Astrocyte of the cerebellum (primary cell): ENCODE data around the gene TMEM269.
A peak's percentile ranks its signal among the peaks of the same experiment; 100 is the strongest.

ENCODE experiments used
- DNase-seq: peaks from one replicate; pipeline ENCODE4 v3.0.0-alpha.2; 2011; ENCODE audit warnings: low read depth
- H3K4me3 ChIP-seq: 2 replicates; pipeline ENCODE4 v1.5.1; 2011; ENCODE audit warnings: mild to moderate bottlenecking, low read depth, low read length, moderate library complexity
- CTCF ChIP-seq: IDR thresholded peaks from 2 replicates; pipeline ENCODE4 v1.5.1; 2012; ENCODE audit warnings: low read length, low read depth, moderate library complexity, mild to moderate bottlenecking; ENCODE audit errors: missing control alignments
- in situ Hi-C: cut with HindIII; loops from 2 replicates; pipeline ENCODE4 v1.10.0; 2017; ENCODE audit warnings: low sequenced_read_pairs

Gene TMEM269

GRCh38 chr1:42816585-42817439 is 32.0 kb downstream of the TMEM269 start, which contains the start of the genes ERMAP and SVBP:
TSS of gene ERMAP (plus strand) at chr1:42817122. CDS start at chr1:42830449, 13,327 bp downstream.
TSS of gene SVBP (minus strand) at chr1:42817397. CDS start at chr1:42816544, 853 bp downstream.
- H3K4me3 ChIP-seq: peak within 1 kb of the TSS; percentile 71
- no peak for TF ChIP-seq CTCF
- in situ Hi-C loops: no loop called here
- peak; percentile 45 for DNase-seq

GRCh38 chr1:42817440-42817767 is 32.6 kb downstream of the TMEM269 start:
- peak overlapping the region; percentile 71 for H3K4me3 ChIP-seq
- DNase-seq: no peak
- in situ Hi-C loops: no loop called here
- TF ChIP-seq CTCF: no peak

- no peak overlapping the region for H3K4me3 ChIP-seq
- no peak for TF ChIP-seq CTCF
- in situ Hi-C loops: no loop called here
- no peak for DNase-seq
These were observed 33.2 kb downstream of the TMEM269 start for GRCh38 chr1:42817976-42818375.

GRCh38 chr1:42820813-42821212 is 36.0 kb downstream of the TMEM269 start:
- in situ Hi-C loops: no loop called here
- H3K4me3 ChIP-seq: no peak overlapping the region
- no peak for DNase-seq
- TF ChIP-seq CTCF: no peak

GRCh38 chr1:42821690-42822089 is 36.9 kb downstream of the TMEM269 start:
- TF ChIP-seq CTCF: no peak
- H3K4me3 ChIP-seq: no peak overlapping the region
- DNase-seq: no peak
- in situ Hi-C loops: no loop called here

GRCh38 chr1:42822800-42823392 is 38.1 kb downstream of the TMEM269 start:
- in situ Hi-C loops: no loop called here
- no peak overlapping the region for H3K4me3 ChIP-seq
- DNase-seq: no peak
- TF ChIP-seq CTCF: no peak
